Duodenal mucosa (tissue), 2 donors: ENCODE results near the gene FAM163A.

ENCODE experiments used
- H3K27ac ChIP-seq: one replicate; pipeline ENCODE4 v1.7.0; 2013; ENCODE audit warnings: low read depth, low read length
- H3K27me3 ChIP-seq, 2 donors: one replicate each; pipeline ENCODE4 v1.7.0; 2013; ENCODE audit warnings: low read length in 2 of 2, control low read depth in 1 of 2; ENCODE audit not compliant: insufficient read depth in 2 of 2, control insufficient read depth in 1 of 2
- H3K36me3 ChIP-seq, 2 donors: one replicate each; pipeline ENCODE4 v1.7.0; 2013; ENCODE audit warnings: low read length in 2 of 2, control low read depth in 1 of 2; ENCODE audit not compliant: insufficient read depth in 2 of 2, control insufficient read depth in 1 of 2
- H3K4me1 ChIP-seq, 2 donors: one replicate each; pipeline ENCODE4 v1.7.0; 2013; ENCODE audit warnings: low read length in 2 of 2, control low read depth in 1 of 2; ENCODE audit not compliant: insufficient read depth in 2 of 2, control insufficient read depth in 1 of 2
- H3K4me3 ChIP-seq, 2 donors: one replicate each; pipeline ENCODE4 v1.7.0; 2013; ENCODE audit warnings: low read length in 2 of 2, low read depth in 1 of 2
- H3K9ac ChIP-seq, 2 donors: one replicate each; pipeline ENCODE4 v1.7.0; 2013; ENCODE audit warnings: low read length in 2 of 2, low read depth in 1 of 2
- H3K9me3 ChIP-seq, 2 donors: one replicate each; pipeline ENCODE4 v1.7.0; 2013; ENCODE audit warnings: low read length in 2 of 2, control low read depth in 1 of 2; ENCODE audit not compliant: control insufficient read depth in 1 of 2

Gene FAM163A

DNA sequence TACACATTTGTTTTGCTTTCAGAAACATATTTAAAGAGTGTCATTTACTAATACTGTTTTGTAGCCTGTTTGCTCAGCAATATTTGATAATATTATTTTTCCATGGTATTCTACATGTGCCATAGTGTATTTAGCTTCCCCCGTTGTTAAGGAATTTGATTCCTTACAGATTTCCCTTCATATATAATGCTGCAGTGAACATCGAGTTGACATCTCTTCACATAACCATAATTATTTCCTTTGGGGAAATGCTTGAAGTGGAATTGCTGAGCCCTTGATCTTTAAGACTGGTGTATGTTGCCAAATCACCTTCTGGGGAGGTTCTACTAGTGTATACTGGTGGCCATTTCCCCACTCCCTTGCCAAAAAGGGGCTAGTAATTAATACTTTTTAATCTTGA, 42.6 kb downstream of the FAM163A start:
- no peaks in the 10 kb centered on the region for H3K36me3 ChIP-seq
- no peaks in the 10 kb centered on the region for H3K9me3 ChIP-seq
- no peak overlapping the region for H3K27ac ChIP-seq
- H3K27me3 ChIP-seq = no peaks in the 10 kb centered on the region
- no peak overlapping the region for H3K9ac ChIP-seq
- peaks cover 46 to 59% of the 10 kb centered on the region in 2 donors for H3K4me1 ChIP-seq
- no peak overlapping the region for H3K4me3 ChIP-seq

DNA sequence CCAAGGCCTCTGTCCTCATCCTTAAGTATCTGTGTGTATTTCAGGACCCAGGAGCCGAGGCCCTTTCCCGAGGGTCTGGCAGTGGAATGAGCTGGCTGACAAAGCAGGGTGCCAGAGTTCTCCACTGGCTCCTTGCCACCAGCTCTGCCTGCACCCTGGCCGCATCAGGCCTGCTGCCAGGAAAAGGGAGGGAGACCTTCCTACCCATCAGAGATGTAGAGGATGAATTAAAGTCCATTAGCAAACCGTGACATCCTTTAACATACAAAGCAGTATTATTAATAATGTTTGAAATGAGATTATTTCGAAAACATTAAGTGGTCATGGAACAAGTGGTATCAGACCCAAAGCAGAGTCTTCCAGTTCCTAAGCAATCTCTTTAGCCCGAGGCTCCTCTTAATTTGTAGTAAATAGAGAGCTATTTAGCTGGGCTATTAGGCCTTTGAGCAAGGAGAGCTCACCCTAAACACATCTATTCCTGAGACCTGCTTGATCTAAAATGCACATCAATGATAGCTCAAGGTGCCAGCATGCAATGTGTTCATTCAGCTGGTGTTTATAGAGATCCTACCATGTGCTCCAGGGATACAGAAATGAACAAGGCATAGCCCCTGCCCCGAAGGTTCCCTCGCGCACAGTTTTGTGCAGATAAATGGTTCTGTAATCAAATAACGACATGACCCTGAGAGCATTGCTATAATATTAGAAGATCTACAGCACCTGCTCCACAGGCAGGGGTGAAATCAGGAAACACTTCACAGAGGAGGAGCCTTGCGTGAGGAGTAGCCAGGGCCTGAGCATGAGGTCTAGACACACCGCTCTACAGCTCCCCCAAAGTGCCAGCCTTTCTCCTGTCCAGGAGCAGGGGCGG, 44.0 kb downstream of the FAM163A start:
- H3K4me1 ChIP-seq = peaks cover 46 to 61% of the 10 kb centered on the region in 2 donors

DNA sequence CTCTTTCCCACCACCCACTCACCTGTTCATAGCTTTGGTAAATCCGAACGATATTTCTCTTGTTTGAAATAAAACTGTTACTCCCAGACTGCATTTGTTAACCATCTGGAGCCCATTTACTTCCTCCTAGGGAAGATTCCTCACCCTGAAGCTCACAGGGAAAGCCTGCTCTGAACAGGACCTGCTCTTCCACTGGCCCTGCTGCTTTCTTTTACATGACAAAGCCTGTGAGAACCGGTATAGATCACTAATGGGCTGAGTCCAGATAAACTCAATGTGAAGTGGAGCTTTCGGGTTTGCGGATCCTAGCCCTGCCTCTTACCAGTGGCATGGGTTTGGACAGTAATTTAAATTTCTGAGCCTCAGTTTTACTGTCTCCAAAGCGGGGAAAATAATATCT, 45.2 kb downstream of the FAM163A start:
- no peaks in the 10 kb centered on the region for H3K27me3 ChIP-seq
- H3K4me3 ChIP-seq = no peak overlapping the region
- H3K36me3 ChIP-seq = no peaks in the 10 kb centered on the region
- H3K9ac ChIP-seq = no peak overlapping the region
- peaks cover 43 to 62% of the 10 kb centered on the region in 2 donors for H3K4me1 ChIP-seq
- H3K9me3 ChIP-seq = no peaks in the 10 kb centered on the region
- no peak overlapping the region for H3K27ac ChIP-seq

More for the DNA sequence above, 44.0 kb downstream of the FAM163A start:
- Histone ChIP-seq H3K4me3 (no peak overlapping the region), H3K9ac (no peak overlapping the region), H3K27me3 (no peaks in the 10 kb centered on the region), H3K36me3 (no peaks in the 10 kb centered on the region), H3K27ac (no peak overlapping the region), H3K9me3 (no peaks in the 10 kb centered on the region)

DNA sequence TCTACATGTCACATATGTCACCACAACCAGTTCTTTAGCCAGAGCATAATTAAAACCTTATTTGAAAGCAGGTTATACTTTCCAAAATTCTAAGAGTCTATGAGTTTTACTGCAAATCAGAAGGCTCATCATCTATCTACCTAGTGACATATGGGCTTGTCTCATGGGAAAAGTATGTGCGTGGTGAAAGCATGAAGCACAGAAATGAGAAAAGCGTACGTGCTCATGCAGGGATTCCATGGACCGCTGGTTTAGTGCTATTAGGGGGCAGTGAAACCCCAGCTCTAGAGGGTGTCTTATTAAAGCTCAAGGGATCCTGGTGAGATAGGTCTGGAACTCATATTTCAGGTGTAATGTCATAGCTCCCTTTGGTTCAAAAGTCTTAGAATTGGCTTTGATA, 50.2 kb downstream of the FAM163A start:
- Histone ChIP-seq H3K4me1 (peaks cover 26 to 38% of the 10 kb centered on the region in 2 donors), H3K9ac (no peak overlapping the region), H3K27me3 (no peaks in the 10 kb centered on the region), H3K27ac (no peak overlapping the region), H3K9me3 (no peaks in the 10 kb centered on the region), H3K4me3 (no peak overlapping the region), H3K36me3 (no peaks in the 10 kb centered on the region)

DNA sequence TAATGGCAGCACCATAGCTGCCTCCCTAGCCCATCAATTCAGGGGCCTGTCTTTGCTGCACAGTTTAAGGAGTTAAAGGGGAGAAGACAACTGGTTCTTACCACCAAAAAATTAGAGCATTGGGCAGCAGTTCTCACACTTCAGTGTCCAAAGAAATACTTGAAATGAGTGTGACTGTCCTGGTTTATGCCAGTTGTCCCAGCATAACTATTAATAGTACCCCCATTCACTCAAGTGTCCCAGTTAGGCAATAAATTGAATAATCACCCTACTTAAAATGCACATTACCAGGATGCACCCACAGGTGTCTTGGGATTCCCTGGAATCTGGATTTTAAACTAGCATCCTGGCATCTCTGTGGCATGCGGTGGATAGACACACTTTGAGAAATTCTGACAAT, 51.1 kb downstream of the FAM163A start:
- H3K36me3 ChIP-seq = no peaks in the 10 kb centered on the region
- H3K9me3 ChIP-seq = no peaks in the 10 kb centered on the region
- H3K9ac ChIP-seq = no peak overlapping the region
- peaks cover 20 to 32% of the 10 kb centered on the region in 2 donors for H3K4me1 ChIP-seq
- no peak overlapping the region for H3K4me3 ChIP-seq
- no peak overlapping the region for H3K27ac ChIP-seq
- no peaks in the 10 kb centered on the region for H3K27me3 ChIP-seq

DNA sequence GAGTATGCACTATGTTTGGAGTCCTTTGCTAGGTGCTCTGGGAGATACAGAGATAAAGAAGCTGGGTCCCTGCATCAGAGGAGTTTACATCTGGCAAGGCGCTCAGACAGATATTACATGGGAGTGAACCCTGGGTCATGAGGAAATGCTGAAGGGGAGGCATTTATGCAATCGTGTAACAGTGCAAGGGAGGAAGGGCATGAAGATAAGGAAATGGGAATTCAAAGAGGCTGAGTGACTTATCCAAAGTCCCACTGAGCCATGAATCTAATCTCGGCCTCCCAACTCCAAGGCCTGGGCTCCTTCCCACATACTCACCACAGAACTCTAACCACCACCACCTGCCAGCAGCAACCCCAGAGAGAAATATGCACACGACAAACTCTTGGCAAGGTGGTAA, 51.6 kb downstream of the FAM163A start:
- Histone ChIP-seq H3K27me3 (no peaks in the 10 kb centered on the region), H3K9me3 (no peaks in the 10 kb centered on the region), H3K27ac (no peak overlapping the region), H3K4me3 (no peak overlapping the region), H3K9ac (no peak overlapping the region), H3K36me3 (no peaks in the 10 kb centered on the region), H3K4me1 (peaks cover 20 to 32% of the 10 kb centered on the region in 2 donors)

DNA sequence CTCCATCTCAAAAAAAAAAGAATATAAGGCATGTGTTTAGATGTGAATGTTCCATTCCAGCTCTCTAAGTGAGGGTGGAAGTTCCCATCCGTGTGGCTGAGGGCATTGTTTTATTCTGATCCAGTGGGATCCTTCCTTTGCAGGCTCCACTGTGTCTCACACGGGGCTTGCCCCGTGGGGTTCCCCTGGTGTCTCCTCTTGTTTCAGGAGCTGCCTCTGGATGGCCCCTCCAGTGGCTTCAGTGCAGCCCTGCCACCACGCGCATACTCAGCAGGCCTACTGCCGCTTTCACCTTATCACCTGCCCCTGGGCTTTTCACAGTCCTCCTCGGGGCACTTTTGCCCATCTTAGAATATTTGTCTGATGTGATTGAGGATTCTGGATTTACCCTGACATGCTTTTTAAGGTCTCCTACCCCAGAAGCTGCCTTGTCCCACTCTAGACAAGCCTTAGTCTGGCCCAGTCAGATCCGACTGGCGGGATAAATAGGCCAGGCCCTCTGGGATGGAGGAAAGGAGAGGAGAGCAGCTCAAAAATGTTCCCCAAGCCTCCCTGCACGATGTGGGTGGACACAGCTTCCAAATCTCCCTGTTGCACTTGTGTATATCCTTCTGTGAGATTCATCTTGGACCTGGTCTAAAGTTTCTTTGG, 55.2 kb downstream of the FAM163A start:
- peaks cover 15 to 23% of the 10 kb centered on the region in 2 donors for H3K4me1 ChIP-seq
- H3K27ac ChIP-seq = no peak overlapping the region

DNA sequence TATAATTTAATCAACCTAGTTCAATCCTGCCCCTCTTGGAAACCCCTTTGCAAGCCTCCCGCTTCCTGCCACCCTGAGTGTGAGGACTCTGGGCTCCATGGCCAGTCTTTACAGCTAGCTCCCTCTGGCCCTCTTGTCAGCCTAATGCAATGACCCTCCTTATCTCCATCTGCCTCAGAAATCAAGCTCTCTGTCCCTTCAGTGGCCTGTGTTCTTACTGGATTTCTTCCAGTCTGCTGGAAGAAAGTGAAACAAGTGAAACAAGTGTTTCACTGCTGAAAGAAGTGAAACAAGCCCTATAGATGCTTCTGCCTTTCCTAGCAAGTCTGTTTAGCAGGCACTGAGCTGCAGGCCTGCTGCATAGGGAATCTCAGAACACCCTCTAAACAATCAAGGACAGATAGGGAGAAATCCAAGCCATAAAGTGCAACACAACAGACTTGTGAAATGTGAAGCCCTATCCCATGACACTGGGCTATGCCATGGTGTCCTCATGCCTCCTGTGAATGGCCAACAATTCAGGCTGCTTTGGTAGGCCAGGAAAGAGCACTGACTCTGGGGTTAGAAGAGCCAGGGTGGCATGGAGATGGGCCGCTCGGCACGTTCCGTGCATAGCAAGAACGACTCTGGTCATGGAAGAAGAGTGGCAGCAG, 55.9 kb downstream of the FAM163A start:
- H3K9ac ChIP-seq = no peak overlapping the region
- H3K27ac ChIP-seq = no peak overlapping the region
- no peak overlapping the region for H3K4me3 ChIP-seq
- peaks cover 14 to 21% of the 10 kb centered on the region in 2 donors for H3K4me1 ChIP-seq
- no peaks in the 10 kb centered on the region for H3K27me3 ChIP-seq
- no peaks in the 10 kb centered on the region for H3K36me3 ChIP-seq
- no peaks in the 10 kb centered on the region for H3K9me3 ChIP-seq

More for the DNA sequence above, 55.2 kb downstream of the FAM163A start:
- H3K9me3 ChIP-seq = no peaks in the 10 kb centered on the region
- no peaks in the 10 kb centered on the region for H3K36me3 ChIP-seq
- no peak overlapping the region for H3K4me3 ChIP-seq
- H3K9ac ChIP-seq = no peak overlapping the region
- H3K27me3 ChIP-seq = no peaks in the 10 kb centered on the region

DNA sequence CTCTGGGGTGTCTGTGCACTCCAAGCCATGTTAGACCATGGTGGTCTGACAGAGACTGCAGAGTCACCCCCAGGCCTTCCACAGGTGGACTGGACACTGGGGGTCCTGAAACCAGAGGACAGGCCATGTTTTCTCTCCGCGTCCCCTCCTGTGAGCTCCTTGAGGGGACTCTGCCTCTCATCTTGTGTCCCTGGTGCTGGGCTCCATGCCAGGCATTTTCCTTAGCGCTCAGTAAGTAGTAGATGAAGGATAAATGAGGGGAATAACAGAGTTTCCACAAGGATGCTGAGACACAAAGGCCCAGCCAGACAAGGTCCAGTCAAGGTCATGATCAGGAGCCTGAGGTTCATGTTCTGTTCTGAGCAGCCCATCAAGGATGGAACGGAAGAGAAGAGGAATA, 57.4 kb downstream of the FAM163A start:
- no peaks in the 10 kb centered on the region for H3K27me3 ChIP-seq
- H3K9me3 ChIP-seq = no peaks in the 10 kb centered on the region
- no peaks in the 10 kb centered on the region for H3K36me3 ChIP-seq
- H3K9ac ChIP-seq = no peak overlapping the region
- H3K4me3 ChIP-seq = no peak overlapping the region
- no peak overlapping the region for H3K27ac ChIP-seq
- H3K4me1 ChIP-seq = peaks cover 0 to 6% of the 10 kb centered on the region in 2 donors

DNA sequence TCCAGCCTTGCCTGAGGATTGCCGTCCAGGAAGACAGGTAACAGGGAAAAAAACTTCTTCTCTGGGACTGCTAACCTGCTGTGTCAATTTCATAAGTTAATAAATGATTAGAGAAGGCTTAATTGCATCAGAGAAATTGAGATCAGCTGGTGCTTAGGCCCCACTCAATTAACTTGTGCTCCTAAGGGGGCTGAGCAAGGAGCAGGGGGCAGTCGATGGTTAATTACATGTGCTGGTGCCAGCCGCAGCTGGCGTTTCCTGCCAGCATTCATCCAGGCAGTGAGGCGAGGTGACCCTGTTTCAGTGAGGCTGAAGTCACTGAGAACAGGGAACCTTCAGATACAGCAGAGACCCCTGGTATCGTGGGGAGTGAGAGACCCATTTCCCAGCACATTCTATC, 60.0 kb downstream of the FAM163A start:
- H3K36me3 ChIP-seq = no peaks in the 10 kb centered on the region
- H3K27ac ChIP-seq = no peak overlapping the region
- no peak overlapping the region for H3K4me3 ChIP-seq
- H3K4me1 ChIP-seq = peaks cover 0 to 9% of the 10 kb centered on the region in 2 donors
- H3K9me3 ChIP-seq = no peaks in the 10 kb centered on the region
- H3K9ac ChIP-seq = no peak overlapping the region
- H3K27me3 ChIP-seq = no peaks in the 10 kb centered on the region
